Measurements from ENCODE around the gene UBE2U. TPM values are rescaled to one million over a fixed set of nuclear protein-coding genes. Genes with fewer than 3 reads are reported as not detected.
"Not testable (repeated sequence)": the region's sequence is repeated elsewhere in the genome, so short reads cannot be mapped to it uniquely, and the experiment has no call there.

Gene UBE2U
- total and polyA plus RNA-seq, 12 donors: 1.2 to 3.6 (median 2.7) TPM; not detected in 6

GRCh38 chr1:64223329-64224151, 20.1 kb downstream of the UBE2U start:
- Histone ChIP-seq H3K36me3 (no peaks in the 10 kb centered on the region), H3K27ac (no peak overlapping the region), H3K4me1 (no peaks in the 10 kb centered on the region), H3K27me3 (no peaks in the 10 kb centered on the region), H3K4me3 (no peak overlapping the region), H3K9me3 (no peaks in the 10 kb centered on the region)
- WGBS, 2 donors: 70 to 71% methylated on average over 7 of the region's 7 CpGs
- ATAC-seq (no peak), DNase-seq (no peak)
- intact Hi-C loops (cut with DNase I): no loop called here
- TF ChIP-seq CTCF (IDR thresholded peaks at IDR 0.05): no peak

- H3K4me1 ChIP-seq; ATAC-seq; H3K36me3 ChIP-seq; DNase-seq; H3K4me3 ChIP-seq; intact Hi-C loops (cut with DNase I); H3K9me3 ChIP-seq; H3K27me3 ChIP-seq; H3K27ac ChIP-seq: not testable (repeated sequence)
- WGBS, 2 donors: 97 to 98% methylated on average over 7 of the region's 7 CpGs
Measured at GRCh38 chr1:64224236-64224635, 20.8 kb downstream of the UBE2U start.

GRCh38 chr1:64228167-64228957, 24.9 kb downstream of the UBE2U start:
- ATAC-seq: no peak
- H3K27me3 ChIP-seq: peaks cover 0 to 3% (median 0%) of the 10 kb centered on the region in 7 donors
- no peaks in the 10 kb centered on the region for H3K36me3 ChIP-seq
- intact Hi-C loops (cut with DNase I): no loop called here
- no peaks in the 10 kb centered on the region for H3K4me1 ChIP-seq
- WGBS, 2 donors: 83 to 91% methylated on average over 10 of the region's 10 CpGs
- H3K9me3 ChIP-seq: no peaks in the 10 kb centered on the region
- TF ChIP-seq CTCF (IDR thresholded peaks at IDR 0.05): no peak
- DNase-seq: no peak
- no peak overlapping the region for H3K4me3 ChIP-seq
- H3K27ac ChIP-seq: no peak overlapping the region

- TF ChIP-seq CTCF (IDR thresholded peaks at IDR 0.05): no peak
- Histone ChIP-seq H3K4me1 (no peaks in the 10 kb centered on the region), H3K27ac (no peak overlapping the region), H3K4me3 (no peak overlapping the region), H3K27me3 (peaks cover 0 to 3% (median 0%) of the 10 kb centered on the region in 7 donors), H3K9me3 (no peaks in the 10 kb centered on the region), H3K36me3 (no peaks in the 10 kb centered on the region)
- WGBS, 2 donors: 40 to 62% methylated on average over 3 of the region's 3 CpGs
- ATAC-seq (no peak), DNase-seq (no peak)
- intact Hi-C loops (cut with DNase I): no loop called here
Measured at GRCh38 chr1:64229307-64229706, 25.9 kb downstream of the UBE2U start.

Measured in heart right ventricle (tissue), 16 donors.